HEK293 (cell line): ENCODE results near the gene ZNF365.
A peak's percentile ranks its signal among the peaks of the same experiment; 100 is the strongest.

Experiments used
- CTCF ChIA-PET: fragments of 350-600 bp; formaldehyde crosslinking; extraction: SDS; loops from one replicate; lab custom pipeline; 2021; ENCODE audit warnings: antibody characterized with exemption; lab: Yijun Ruan, JAX
- POLR2A ChIA-PET: fragments of 300-600 bp; formaldehyde crosslinking; extraction: SDS; loops from one replicate; lab custom pipeline; 2020; ENCODE audit warnings: antibody characterized with exemption, inconsistent platforms; lab: Yijun Ruan, JAX
- H3K27ac ChIP-seq: fragments of 200-500 bp; sonication (Bioruptor generic); 2 replicates; pipeline ENCODE4 v1.5.1; 2014; ENCODE audit warnings: low read depth, low read length, control low read depth, inconsistent platforms; ENCODE audit errors: extremely low read depth
- H3K36me3 ChIP-seq, 2 experiments: fragments of 200-500 bp in 1 of 2; sonication (Bioruptor generic) in 1 of 2; 1 replicate in 1 of 2; 2 replicates in 1 of 2; pipeline ENCODE4 v1.5.1; 2014 to 2017; ENCODE audit warnings: inconsistent platforms in 2 of 2, low read length in 2 of 2; ENCODE audit not compliant: control insufficient read depth in 2 of 2, insufficient read depth in 1 of 2
- H3K4me1 ChIP-seq: fragments of 200-500 bp; sonication (Bioruptor generic); 2 replicates; pipeline ENCODE4 v1.5.1; 2014; ENCODE audit warnings: mild to moderate bottlenecking, low read length, inconsistent platforms; ENCODE audit not compliant: control insufficient read depth, insufficient read depth
- H3K4me3 ChIP-seq: 2 replicates; pipeline ENCODE4 v1.5.1; 2011; ENCODE audit warnings: low read depth, mild to moderate bottlenecking, control low read depth, low read length, moderate library complexity
- H3K9me3 ChIP-seq: fragments of 200-500 bp; sonication (Bioruptor generic); 2 replicates; pipeline ENCODE4 v1.5.1; 2014; ENCODE audit warnings: low read depth, low read length, inconsistent platforms; ENCODE audit not compliant: control insufficient read depth, insufficient read depth
- EGR2 ChIP-seq: fragments of 450-650 bp; formaldehyde crosslinking; IDR thresholded peaks from 2 replicates; pipeline ENCODE4 v1.5.1; 2016; ENCODE audit warnings: low read depth, missing biosample characterization, missing genetic modification characterization
- HOXC10 ChIP-seq: sonication (generic); formaldehyde crosslinking; IDR thresholded peaks from 2 replicates; pipeline ENCODE4 v1.8.1; 2023; ENCODE audit warnings: mild to moderate bottlenecking, missing genetic modification reagents
- HOXD13 ChIP-seq: sonication (generic); formaldehyde crosslinking; IDR thresholded peaks from 2 replicates; pipeline ENCODE4 v1.8.0; 2022; ENCODE audit warnings: missing genetic modification reagents, borderline replicate concordance
- MZF1 ChIP-seq: fragments of 450-650 bp; formaldehyde crosslinking; IDR thresholded peaks from 2 replicates; pipeline ENCODE4 v1.5.1; 2017; ENCODE audit warnings: missing biosample characterization, missing genetic modification characterization, borderline replicate concordance
- SP3 ChIP-seq: fragments of 450-650 bp; formaldehyde crosslinking; IDR thresholded peaks from 2 replicates; pipeline ENCODE4 v1.5.1; 2016; ENCODE audit warnings: missing biosample characterization, missing genetic modification characterization
- ZFP41 ChIP-seq: fragments of 450-650 bp; formaldehyde crosslinking; IDR thresholded peaks from 2 replicates; pipeline ENCODE4 v1.5.1; 2016; ENCODE audit warnings: missing biosample characterization, missing genetic modification characterization, borderline replicate concordance
- ZNF366 ChIP-seq: fragments of 450-650 bp; formaldehyde crosslinking; conservative IDR thresholded peaks from 2 replicates; pipeline ENCODE4 v1.5.1; 2016; ENCODE audit warnings: missing biosample characterization, missing genetic modification characterization
- ZNF394 ChIP-seq: fragments of 450-650 bp; formaldehyde crosslinking; IDR thresholded peaks from 2 replicates; pipeline ENCODE4 v1.5.1; 2016; ENCODE audit warnings: missing biosample characterization, missing genetic modification characterization, mild to moderate bottlenecking, moderate library complexity, borderline replicate concordance
- ZNF473 ChIP-seq: fragments of 450-650 bp; formaldehyde crosslinking; IDR thresholded peaks from 2 replicates; pipeline ENCODE4 v1.5.1; 2017; ENCODE audit warnings: missing biosample characterization, missing genetic modification characterization
- ZNF629 ChIP-seq: fragments of 450-650 bp; formaldehyde crosslinking; IDR thresholded peaks from 2 replicates; pipeline ENCODE4 v1.5.1; 2017; ENCODE audit warnings: missing biosample characterization, missing genetic modification characterization
- ZNF776 ChIP-seq: fragments of 450-650 bp; formaldehyde crosslinking; IDR thresholded peaks from 2 replicates; pipeline ENCODE4 v1.5.0; 2017; ENCODE audit warnings: missing biosample characterization, missing genetic modification characterization, borderline replicate concordance
- TF ChIP-seq, protein P1 (sequence below): fragments of 450-650 bp; IDR thresholded peaks from 2 replicates; pipeline ENCODE4 v1.5.1; 2018; ENCODE audit warnings: missing biosample characterization, mild to moderate bottlenecking, missing genetic modification characterization
- TF ChIP-seq, protein P2 (sequence below): fragments of 450-650 bp; formaldehyde crosslinking; IDR thresholded peaks from 2 replicates; pipeline ENCODE4 v1.5.1; 2016; ENCODE audit warnings: missing biosample characterization, missing genetic modification characterization
- TF ChIP-seq, protein P3 (sequence below): fragments of 450-650 bp; formaldehyde crosslinking; IDR thresholded peaks from 2 replicates; pipeline ENCODE4; 2016; ENCODE audit warnings: missing biosample characterization, missing genetic modification characterization
- TF ChIP-seq, protein P4 (sequence below): fragments of 450-650 bp; formaldehyde crosslinking; IDR thresholded peaks from 2 replicates; pipeline ENCODE4 v1.5.1; 2016; ENCODE audit warnings: missing biosample characterization, missing genetic modification characterization
- TF ChIP-seq, protein P5 (sequence below): fragments of 450-650 bp; formaldehyde crosslinking; IDR thresholded peaks from 2 replicates; pipeline ENCODE4 v1.5.1; 2017; ENCODE audit warnings: missing biosample characterization, mild to moderate bottlenecking, missing genetic modification characterization, moderate library complexity
- TF ChIP-seq, protein P6 (sequence below): fragments of 450-650 bp; formaldehyde crosslinking; IDR thresholded peaks from 2 replicates; pipeline ENCODE4 v1.5.1; 2016; ENCODE audit warnings: missing biosample characterization, missing genetic modification characterization
- TF ChIP-seq, protein P7 (sequence below): fragments of 450-650 bp; formaldehyde crosslinking; IDR thresholded peaks from 2 replicates; pipeline ENCODE4 v1.5.1; 2016; ENCODE audit warnings: missing biosample characterization, missing genetic modification characterization, borderline replicate concordance

The ZNF365 gene

DNA sequence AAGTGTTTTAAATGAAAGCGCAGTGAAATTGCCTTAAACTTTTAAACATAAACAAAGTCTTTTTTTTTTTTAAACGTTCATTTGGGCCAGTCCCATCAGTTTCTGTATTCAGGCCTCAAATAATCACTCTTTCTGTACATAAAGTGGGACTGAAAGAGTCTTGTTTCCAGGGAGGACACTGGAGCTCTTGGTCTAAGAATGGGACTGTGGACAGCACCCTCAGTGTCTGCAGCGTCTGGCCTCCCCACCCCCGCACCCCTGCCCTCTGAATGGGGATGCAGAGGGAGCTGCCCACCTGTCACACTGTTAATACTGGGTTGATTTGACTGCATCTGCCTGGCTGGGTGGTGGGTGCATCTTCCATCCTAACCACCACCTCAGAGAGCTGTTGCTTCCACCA, 5.2 kb downstream of the ZNF365 start:
- H3K4me1 ChIP-seq, result peaks cover 15% of the 10 kb centered on the region
- POLR2A ChIA-PET, result no interaction called here
- no peaks in the 10 kb centered on the region for H3K36me3 ChIP-seq
- CTCF ChIA-PET, result interaction anchor here (0.7 kb wide), 2 partner anchors 780 to 1341 kb away, joined by 3 to 4 read pairs; no protein-coding TSS in a partner anchor
- H3K4me3 ChIP-seq, result no peak overlapping the region
- H3K9me3 ChIP-seq, result no peaks in the 10 kb centered on the region
- TF ChIP-seq, protein P1, sequence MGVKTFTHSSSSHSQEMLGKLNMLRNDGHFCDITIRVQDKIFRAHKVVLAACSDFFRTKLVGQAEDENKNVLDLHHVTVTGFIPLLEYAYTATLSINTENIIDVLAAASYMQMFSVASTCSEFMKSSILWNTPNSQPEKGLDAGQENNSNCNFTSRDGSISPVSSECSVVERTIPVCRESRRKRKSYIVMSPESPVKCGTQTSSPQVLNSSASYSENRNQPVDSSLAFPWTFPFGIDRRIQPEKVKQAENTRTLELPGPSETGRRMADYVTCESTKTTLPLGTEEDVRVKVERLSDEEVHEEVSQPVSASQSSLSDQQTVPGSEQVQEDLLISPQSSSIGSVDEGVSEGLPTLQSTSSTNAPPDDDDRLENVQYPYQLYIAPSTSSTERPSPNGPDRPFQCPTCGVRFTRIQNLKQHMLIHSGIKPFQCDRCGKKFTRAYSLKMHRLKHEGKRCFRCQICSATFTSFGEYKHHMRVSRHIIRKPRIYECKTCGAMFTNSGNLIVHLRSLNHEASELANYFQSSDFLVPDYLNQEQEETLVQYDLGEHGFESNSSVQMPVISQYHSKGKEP (tag by site-specific recombination), result no peak
- TF ChIP-seq, protein P2, sequence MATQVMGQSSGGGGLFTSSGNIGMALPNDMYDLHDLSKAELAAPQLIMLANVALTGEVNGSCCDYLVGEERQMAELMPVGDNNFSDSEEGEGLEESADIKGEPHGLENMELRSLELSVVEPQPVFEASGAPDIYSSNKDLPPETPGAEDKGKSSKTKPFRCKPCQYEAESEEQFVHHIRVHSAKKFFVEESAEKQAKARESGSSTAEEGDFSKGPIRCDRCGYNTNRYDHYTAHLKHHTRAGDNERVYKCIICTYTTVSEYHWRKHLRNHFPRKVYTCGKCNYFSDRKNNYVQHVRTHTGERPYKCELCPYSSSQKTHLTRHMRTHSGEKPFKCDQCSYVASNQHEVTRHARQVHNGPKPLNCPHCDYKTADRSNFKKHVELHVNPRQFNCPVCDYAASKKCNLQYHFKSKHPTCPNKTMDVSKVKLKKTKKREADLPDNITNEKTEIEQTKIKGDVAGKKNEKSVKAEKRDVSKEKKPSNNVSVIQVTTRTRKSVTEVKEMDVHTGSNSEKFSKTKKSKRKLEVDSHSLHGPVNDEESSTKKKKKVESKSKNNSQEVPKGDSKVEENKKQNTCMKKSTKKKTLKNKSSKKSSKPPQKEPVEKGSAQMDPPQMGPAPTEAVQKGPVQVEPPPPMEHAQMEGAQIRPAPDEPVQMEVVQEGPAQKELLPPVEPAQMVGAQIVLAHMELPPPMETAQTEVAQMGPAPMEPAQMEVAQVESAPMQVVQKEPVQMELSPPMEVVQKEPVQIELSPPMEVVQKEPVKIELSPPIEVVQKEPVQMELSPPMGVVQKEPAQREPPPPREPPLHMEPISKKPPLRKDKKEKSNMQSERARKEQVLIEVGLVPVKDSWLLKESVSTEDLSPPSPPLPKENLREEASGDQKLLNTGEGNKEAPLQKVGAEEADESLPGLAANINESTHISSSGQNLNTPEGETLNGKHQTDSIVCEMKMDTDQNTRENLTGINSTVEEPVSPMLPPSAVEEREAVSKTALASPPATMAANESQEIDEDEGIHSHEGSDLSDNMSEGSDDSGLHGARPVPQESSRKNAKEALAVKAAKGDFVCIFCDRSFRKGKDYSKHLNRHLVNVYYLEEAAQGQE (tag by site-specific recombination), result 0 out of 2 replicates have a peak, but pooled peaks have one; percentile 19
- TF ChIP-seq, all 188 proteins: peak for 1
- H3K27ac ChIP-seq, result no peak overlapping the region

DNA sequence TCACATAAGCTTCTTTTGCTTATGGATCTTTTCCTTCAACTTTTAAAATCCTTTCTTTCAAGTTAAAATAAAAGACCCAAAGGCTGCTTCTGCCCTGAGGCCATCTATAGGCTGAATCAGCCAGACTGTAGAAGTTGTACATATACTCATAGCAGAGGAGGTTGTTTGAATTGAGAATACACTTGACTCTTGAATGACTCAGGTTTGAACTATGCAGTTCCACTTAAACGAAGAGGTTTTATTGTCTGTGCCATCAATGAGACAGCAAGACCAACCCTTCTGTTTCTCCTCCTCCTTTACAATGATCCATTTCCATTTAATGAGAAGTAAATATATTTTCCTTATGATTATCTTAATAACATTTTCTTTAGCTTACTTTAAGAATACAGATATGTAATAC, 5.8 kb downstream of the ZNF365 start:
- H3K36me3 ChIP-seq, result no peaks in the 10 kb centered on the region
- ChIA-PET CTCF (interaction anchor here (0.6 to 0.7 kb wide), 3 partner anchors 339 to 1341 kb away, joined by 3 to 4 read pairs (median 3); no protein-coding TSS in a partner anchor), POLR2A (no interaction called here)
- TF ChIP-seq SP3 (tag by site-specific recombination) (no peak), MZF1 (no peak), EGR2 (no peak), ZNF776 (tag by site-specific recombination) (no peak), HOXD13 (no peak), ZNF366 (peak; percentile 64), HOXC10 (no peak), ZFP41 (tag by site-specific recombination) (no peak), ZNF629 (peak; percentile 19; the same call in 1 of the 2 replicates), ZNF473 (tag by site-specific recombination) (no peak), ZNF394 (tag by site-specific recombination) (no peak)
- TF ChIP-seq, protein P3, sequence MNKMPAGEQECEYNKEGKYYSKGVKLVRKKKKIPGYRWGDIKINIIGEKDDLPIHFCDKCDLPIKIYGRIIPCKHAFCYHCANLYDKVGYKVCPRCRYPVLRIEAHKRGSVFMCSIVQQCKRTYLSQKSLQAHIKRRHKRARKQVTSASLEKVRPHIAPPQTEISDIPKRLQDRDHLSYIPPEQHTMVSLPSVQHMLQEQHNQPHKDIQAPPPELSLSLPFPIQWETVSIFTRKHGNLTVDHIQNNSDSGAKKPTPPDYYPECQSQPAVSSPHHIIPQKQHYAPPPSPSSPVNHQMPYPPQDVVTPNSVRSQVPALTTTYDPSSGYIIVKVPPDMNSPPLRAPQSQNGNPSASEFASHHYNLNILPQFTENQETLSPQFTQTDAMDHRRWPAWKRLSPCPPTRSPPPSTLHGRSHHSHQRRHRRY (tag by site-specific recombination), result no peak
- TF ChIP-seq, protein P4, sequence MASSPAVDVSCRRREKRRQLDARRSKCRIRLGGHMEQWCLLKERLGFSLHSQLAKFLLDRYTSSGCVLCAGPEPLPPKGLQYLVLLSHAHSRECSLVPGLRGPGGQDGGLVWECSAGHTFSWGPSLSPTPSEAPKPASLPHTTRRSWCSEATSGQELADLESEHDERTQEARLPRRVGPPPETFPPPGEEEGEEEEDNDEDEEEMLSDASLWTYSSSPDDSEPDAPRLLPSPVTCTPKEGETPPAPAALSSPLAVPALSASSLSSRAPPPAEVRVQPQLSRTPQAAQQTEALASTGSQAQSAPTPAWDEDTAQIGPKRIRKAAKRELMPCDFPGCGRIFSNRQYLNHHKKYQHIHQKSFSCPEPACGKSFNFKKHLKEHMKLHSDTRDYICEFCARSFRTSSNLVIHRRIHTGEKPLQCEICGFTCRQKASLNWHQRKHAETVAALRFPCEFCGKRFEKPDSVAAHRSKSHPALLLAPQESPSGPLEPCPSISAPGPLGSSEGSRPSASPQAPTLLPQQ (tag by site-specific recombination), result no peak
- TF ChIP-seq, protein P5, sequence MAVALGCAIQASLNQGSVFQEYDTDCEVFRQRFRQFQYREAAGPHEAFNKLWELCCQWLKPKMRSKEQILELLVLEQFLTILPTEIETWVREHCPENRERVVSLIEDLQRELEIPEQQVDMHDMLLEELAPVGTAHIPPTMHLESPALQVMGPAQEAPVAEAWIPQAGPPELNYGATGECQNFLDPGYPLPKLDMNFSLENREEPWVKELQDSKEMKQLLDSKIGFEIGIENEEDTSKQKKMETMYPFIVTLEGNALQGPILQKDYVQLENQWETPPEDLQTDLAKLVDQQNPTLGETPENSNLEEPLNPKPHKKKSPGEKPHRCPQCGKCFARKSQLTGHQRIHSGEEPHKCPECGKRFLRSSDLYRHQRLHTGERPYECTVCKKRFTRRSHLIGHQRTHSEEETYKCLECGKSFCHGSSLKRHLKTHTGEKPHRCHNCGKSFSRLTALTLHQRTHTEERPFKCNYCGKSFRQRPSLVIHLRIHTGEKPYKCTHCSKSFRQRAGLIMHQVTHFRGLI (tag by site-specific recombination), result no peak
- TF ChIP-seq, protein P6, sequence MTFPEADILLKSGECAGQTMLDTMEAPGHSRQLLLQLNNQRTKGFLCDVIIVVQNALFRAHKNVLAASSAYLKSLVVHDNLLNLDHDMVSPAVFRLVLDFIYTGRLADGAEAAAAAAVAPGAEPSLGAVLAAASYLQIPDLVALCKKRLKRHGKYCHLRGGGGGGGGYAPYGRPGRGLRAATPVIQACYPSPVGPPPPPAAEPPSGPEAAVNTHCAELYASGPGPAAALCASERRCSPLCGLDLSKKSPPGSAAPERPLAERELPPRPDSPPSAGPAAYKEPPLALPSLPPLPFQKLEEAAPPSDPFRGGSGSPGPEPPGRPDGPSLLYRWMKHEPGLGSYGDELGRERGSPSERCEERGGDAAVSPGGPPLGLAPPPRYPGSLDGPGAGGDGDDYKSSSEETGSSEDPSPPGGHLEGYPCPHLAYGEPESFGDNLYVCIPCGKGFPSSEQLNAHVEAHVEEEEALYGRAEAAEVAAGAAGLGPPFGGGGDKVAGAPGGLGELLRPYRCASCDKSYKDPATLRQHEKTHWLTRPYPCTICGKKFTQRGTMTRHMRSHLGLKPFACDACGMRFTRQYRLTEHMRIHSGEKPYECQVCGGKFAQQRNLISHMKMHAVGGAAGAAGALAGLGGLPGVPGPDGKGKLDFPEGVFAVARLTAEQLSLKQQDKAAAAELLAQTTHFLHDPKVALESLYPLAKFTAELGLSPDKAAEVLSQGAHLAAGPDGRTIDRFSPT (tag by site-specific recombination), result peak; percentile 87
- TF ChIP-seq, protein P7, sequence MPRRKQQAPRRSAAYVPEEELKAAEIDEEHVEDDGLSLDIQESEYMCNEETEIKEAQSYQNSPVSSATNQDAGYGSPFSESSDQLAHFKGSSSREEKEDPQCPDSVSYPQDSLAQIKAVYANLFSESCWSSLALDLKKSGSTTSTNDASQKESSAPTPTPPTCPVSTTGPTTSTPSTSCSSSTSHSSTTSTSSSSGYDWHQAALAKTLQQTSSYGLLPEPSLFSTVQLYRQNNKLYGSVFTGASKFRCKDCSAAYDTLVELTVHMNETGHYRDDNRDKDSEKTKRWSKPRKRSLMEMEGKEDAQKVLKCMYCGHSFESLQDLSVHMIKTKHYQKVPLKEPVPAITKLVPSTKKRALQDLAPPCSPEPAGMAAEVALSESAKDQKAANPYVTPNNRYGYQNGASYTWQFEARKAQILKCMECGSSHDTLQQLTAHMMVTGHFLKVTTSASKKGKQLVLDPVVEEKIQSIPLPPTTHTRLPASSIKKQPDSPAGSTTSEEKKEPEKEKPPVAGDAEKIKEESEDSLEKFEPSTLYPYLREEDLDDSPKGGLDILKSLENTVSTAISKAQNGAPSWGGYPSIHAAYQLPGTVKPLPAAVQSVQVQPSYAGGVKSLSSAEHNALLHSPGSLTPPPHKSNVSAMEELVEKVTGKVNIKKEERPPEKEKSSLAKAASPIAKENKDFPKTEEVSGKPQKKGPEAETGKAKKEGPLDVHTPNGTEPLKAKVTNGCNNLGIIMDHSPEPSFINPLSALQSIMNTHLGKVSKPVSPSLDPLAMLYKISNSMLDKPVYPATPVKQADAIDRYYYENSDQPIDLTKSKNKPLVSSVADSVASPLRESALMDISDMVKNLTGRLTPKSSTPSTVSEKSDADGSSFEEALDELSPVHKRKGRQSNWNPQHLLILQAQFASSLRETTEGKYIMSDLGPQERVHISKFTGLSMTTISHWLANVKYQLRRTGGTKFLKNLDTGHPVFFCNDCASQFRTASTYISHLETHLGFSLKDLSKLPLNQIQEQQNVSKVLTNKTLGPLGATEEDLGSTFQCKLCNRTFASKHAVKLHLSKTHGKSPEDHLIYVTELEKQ (tag by site-specific recombination), result 0 out of 2 replicates have a peak, but pooled peaks have one; percentile 21
- H3K4me3 ChIP-seq, result no peak overlapping the region
- H3K4me1 ChIP-seq, result peaks cover 19% of the 10 kb centered on the region
- no peaks in the 10 kb centered on the region for H3K9me3 ChIP-seq
- no peak overlapping the region for H3K27ac ChIP-seq
